HG03175 (cell line): ENCODE data around the gene CHST2.

ENCODE experiments used
- ATAC-seq: cut with Tn5 transposase; IDR thresholded peaks from one replicate; pipeline ENCODE4 v1.9.1; 2021; ENCODE audit warnings: mild to moderate bottlenecking, moderate library complexity; ENCODE audit not compliant: unreplicated experiment

The CHST2 gene

GRCh38 chr3:143165211-143165610, 45.6 kb downstream of the CHST2 start:
- ATAC-seq = no peak

- ATAC-seq = peak; percentile 75
Measured at GRCh38 chr3:143165612-143166285, 46.2 kb downstream of the CHST2 start.

GRCh38 chr3:143166376-143166775, 46.8 kb downstream of the CHST2 start:
- no peak for ATAC-seq

GRCh38 chr3:143167969-143168854, 48.6 kb downstream of the CHST2 start:
- ATAC-seq = no peak

GRCh38 chr3:143168855-143169192, 49.3 kb downstream of the CHST2 start:
- ATAC-seq = no peak

GRCh38 chr3:143170074-143170473, 50.5 kb downstream of the CHST2 start:
- no peak for ATAC-seq

GRCh38 chr3:143170676-143171075, 51.1 kb downstream of the CHST2 start:
- ATAC-seq = no peak

GRCh38 chr3:143171141-143171980, 51.8 kb downstream of the CHST2 start:
- peak; percentile 69 for ATAC-seq

- no peak for ATAC-seq
Measured at GRCh38 chr3:143172062-143172794, 52.7 kb downstream of the CHST2 start.

GRCh38 chr3:143172795-143173145, 53.2 kb downstream of the CHST2 start:
- ATAC-seq = no peak

- ATAC-seq = no peak
Measured at GRCh38 chr3:143173242-143173641, 53.7 kb downstream of the CHST2 start.
